SK-N-MC (cell line): ENCODE data around the gene HYDIN.

Experiments
- DNase-seq: peaks from one replicate; pipeline ENCODE4 v3.0.0-alpha.2; 2011; ENCODE audit warnings: low read depth, low spot score
- H3K27ac ChIP-seq: fragments of 200-600 bp; sonication (generic); 2 replicates; pipeline ENCODE4 v1.5.1; 2016; ENCODE audit warnings: mixed run types
- H3K36me3 ChIP-seq: fragments of 200-600 bp; sonication (generic); 2 replicates; pipeline ENCODE4 v1.6.1; 2017; ENCODE audit warnings: antibody characterized with exemption, low read length, mixed read lengths; ENCODE audit not compliant: insufficient read depth
- H3K4me3 ChIP-seq: fragments of 200-600 bp; sonication (generic); 2 replicates; pipeline ENCODE4 v1.5.1; 2016
- H3K9ac ChIP-seq: fragments of 200-600 bp; sonication (generic); 2 replicates; pipeline ENCODE4 v1.8.0; 2017; ENCODE audit warnings: mixed run types, mixed read lengths; ENCODE audit not compliant: insufficient read length
- H3K9me3 ChIP-seq: fragments of 200-600 bp; sonication (generic); 2 replicates; pipeline ENCODE4 v1.6.1; 2017; ENCODE audit warnings: low read depth, mild to moderate bottlenecking, antibody characterized with exemption, low read length, moderate library complexity, mixed read lengths
- EZH2 ChIP-seq: fragments of 200-600 bp; sonication (generic); IDR thresholded peaks from one replicate; pipeline ENCODE4 v1.6.1; 2017; ENCODE audit warnings: antibody characterized with exemption
- FOXP2 ChIP-seq: optimal IDR thresholded peaks from 2 replicates; pipeline ENCODE3; 2011; ENCODE audit warnings: mild to moderate bottlenecking, moderate library complexity; ENCODE audit not compliant: insufficient read depth; ENCODE audit errors: extremely low read length, control extremely low read depth
- POLR2AphosphoS5 ChIP-seq: IDR thresholded peaks from 2 replicates; pipeline ENCODE4 v1.6.1; 2012; ENCODE audit warnings: mild to moderate bottlenecking, low read depth, low read length, borderline replicate concordance

Gene HYDIN

GRCh38 chr16:70759666-70760065, 470.9 kb downstream of the HYDIN start:
- no peak overlapping the region for H3K9ac ChIP-seq
- H3K36me3 ChIP-seq, result no peaks in the 10 kb centered on the region
- no peak for DNase-seq
- H3K9me3 ChIP-seq, result no peaks in the 10 kb centered on the region
- H3K27ac ChIP-seq, result peak overlapping the region; percentile 60; the same call in 1 of the 2 replicates
- TF ChIP-seq FOXP2 (no peak), EZH2 (no peak), POLR2AphosphoS5 (no peak)
- H3K4me3 ChIP-seq, result no peak overlapping the region

- Histone ChIP-seq H3K36me3 (no peaks in the 10 kb centered on the region), H3K27ac (no peak overlapping the region)
- DNase-seq, result no peak
Measured at GRCh38 chr16:70758786-70759185, 471.7 kb downstream of the HYDIN start.

More at GRCh38 chr16:70758786-70759185, 471.7 kb downstream of the HYDIN start:
- H3K9me3 ChIP-seq, result no peaks in the 10 kb centered on the region
- TF ChIP-seq POLR2AphosphoS5, result no peak
- TF ChIP-seq EZH2, result no peak
- TF ChIP-seq FOXP2, result no peak
- no peak overlapping the region for H3K4me3 ChIP-seq
- H3K9ac ChIP-seq, result no peak overlapping the region
